ENCODE data around the gene KAT14. TPM values are rescaled to one million over a fixed set of nuclear protein-coding genes. Genes with fewer than 3 reads are reported as not detected.
"Not testable (repeated sequence)": the region's sequence is repeated elsewhere in the genome, so short reads cannot be mapped to it uniquely, and the experiment has no call there.

Gene KAT14
- total RNA-seq, 1 donor: 18.2 TPM

DNA sequence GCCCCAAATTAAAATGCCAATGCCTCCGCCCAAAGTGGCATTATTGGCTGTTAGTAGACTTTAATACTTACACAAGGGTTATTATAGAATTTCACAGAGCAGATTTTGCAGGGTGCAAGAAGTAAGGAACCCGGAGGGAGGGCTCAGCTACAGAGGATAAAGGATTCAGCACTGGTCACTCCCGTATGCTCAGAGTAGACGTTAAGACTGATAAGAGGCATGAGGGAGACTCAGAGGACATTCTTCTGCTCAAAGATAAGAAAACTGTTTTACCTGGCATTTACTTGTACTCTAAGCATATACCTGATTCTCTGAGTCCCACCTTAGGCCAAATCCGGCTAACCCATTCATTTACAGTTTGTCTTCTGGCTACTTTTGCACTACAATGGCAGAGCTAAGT lies 43.5 kb upstream of the KAT14 start:
- DNase-seq (ENCODE audit: low read depth): no peak
- TF ChIP-seq CTCF (IDR thresholded peaks at IDR 0.05; ENCODE audit: insufficient read depth, low read length): no peak
- no peak overlapping the region for H3K4me3 ChIP-seq (ENCODE audit: low read depth, low read length)

GRCh38 chr20:18100569-18100968 lies 37.1 kb upstream of the KAT14 start:
- not testable (repeated sequence) for H3K4me3 ChIP-seq (ENCODE audit: low read depth, low read length); DNase-seq (ENCODE audit: low read depth)

DNA sequence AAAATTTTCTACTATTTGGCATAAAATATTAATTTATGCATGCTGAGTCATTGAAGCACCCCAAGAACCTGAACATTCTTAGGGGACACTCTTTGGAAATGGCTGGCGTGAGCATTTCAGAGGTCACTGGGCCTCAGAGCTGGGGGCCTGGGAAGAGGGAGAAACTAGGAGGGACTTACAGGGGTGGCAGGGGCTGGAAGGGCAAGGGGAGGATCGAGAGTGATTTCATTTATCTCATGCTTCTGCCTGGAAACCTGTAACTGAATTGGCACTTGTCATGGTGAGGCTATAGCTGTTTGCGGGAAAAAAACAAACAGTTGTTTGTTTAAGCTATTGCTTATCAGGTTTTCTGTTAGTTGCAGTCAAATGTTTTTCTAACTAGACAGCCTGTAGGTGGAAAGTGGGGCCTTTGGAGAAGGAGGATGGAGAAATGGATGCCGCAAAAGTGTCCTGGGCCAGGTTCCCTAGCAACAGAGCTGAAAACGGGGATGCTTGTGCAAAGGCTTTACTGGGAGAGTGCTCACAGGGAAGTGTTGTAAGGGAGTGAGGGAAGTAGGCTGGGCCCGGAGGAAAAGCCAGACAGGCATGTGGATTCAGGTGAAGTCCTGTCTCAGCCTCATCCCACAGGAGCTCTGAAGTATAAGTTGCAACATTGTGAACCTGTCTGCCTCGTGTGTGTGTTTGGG lies 36.4 kb upstream of the KAT14 start:
- H3K4me3 ChIP-seq (ENCODE audit: low read depth, low read length): no peak overlapping the region
- no peak for DNase-seq (ENCODE audit: low read depth)
- TF ChIP-seq CTCF (IDR thresholded peaks at IDR 0.05; ENCODE audit: insufficient read depth, low read length): no peak

DNA sequence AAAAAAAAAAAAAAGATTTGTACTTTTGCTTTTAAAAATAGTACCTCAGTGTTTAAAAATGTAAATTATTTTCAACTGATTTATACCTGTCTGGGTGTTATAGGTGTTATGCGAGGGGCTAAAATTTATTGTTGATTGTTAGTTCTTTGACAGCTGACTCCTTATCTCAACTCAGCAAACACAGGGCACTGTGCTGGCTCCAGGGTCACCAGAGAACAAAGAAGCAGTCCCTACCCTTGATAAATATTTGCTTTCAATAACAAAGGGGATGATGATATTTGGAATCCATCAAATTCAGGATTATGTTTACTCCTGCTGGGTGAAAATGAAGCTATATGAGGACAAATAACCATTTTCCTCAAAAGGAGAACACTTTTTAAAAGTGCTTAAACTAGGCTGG lies 34.2 kb upstream of the KAT14 start:
- no peak for DNase-seq (ENCODE audit: low read depth)
- no peak overlapping the region for H3K4me3 ChIP-seq (ENCODE audit: low read depth, low read length)
- no peak for TF ChIP-seq CTCF (IDR thresholded peaks at IDR 0.05; ENCODE audit: insufficient read depth, low read length)

DNA sequence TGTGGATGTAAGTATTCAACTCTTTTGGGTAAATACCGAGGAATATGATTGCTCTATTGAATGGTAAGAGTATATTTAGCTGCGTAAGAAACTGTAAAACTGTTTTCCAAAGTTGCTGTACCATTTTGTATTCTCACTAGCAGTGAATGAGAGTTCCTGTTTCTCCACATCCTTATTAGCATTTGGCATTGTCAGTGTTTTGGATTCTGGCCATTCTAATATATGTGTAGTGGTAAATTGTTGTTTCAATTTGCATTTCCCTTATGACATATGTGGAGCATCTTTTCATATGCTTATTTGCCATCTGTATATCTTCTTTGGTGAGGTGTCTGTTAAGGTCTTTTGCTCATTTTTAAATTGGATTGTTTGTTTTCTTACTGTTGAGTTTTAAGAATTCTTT lies 29.3 kb upstream of the KAT14 start:
- no peak overlapping the region for H3K4me3 ChIP-seq (ENCODE audit: low read depth, low read length)
- no peak for TF ChIP-seq CTCF (IDR thresholded peaks at IDR 0.05; ENCODE audit: insufficient read depth, low read length)
- no peak for DNase-seq (ENCODE audit: low read depth)

- not testable (repeated sequence) for DNase-seq (ENCODE audit: low read depth); H3K4me3 ChIP-seq (ENCODE audit: low read depth, low read length)
Observed at GRCh38 chr20:18128574-18128973, 9.1 kb upstream of the KAT14 start.

DNA sequence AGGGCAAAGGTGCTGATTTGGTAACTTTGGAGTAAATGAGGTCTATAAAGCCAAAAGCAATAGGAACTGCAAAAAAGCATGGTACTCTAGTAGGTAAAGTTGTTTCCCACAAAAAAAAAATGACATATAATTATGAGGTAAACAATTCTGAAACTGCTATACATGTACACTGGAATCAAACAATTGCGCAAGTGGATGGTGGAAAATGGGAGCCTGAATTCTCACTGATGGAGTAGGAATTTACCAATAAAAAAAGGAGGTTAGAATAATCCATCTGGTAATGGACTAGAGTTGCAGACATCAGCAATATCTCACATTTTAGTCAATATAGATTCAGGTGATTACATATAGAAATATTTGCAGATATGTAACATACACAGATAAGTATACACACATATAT lies 5.0 kb upstream of the KAT14 start:
- TF ChIP-seq CTCF (IDR thresholded peaks at IDR 0.05; ENCODE audit: insufficient read depth, low read length): no peak

DNA sequence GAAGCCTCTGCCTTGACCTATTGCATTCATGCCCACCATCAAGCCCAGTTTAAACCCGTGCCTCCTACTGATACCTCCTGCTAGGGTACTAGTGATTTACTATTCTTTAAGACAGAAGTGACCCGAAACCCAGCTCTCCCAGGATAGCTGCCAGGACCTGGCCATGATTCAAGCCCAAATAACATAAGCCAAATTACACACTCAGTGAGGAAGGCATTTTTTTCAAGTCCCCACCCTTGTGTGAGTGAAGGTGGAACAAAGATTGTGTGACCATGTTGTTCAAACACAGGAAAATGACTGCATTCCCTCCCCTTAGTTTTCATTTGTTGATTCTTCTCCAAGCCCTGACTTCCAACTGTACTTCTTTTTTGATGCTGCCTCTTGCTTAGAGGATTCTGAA lies 3.7 kb upstream of the KAT14 start:
- TF ChIP-seq CTCF (IDR thresholded peaks at IDR 0.05; ENCODE audit: insufficient read depth, low read length): no peak
- H3K4me3 ChIP-seq (ENCODE audit: low read depth, low read length): no peak overlapping the region
- peak; percentile 24 for DNase-seq (ENCODE audit: low read depth)

More for the DNA sequence above, 5.0 kb upstream of the KAT14 start:
- DNase-seq (ENCODE audit: low read depth): no peak
- H3K4me3 ChIP-seq (ENCODE audit: low read depth, low read length): no peak overlapping the region

Data from fibroblast of the aortic adventitia (primary cell).